ENCODE data around the gene MAMLD1. TPM values are rescaled to one million over a fixed set of nuclear protein-coding genes. Genes with fewer than 3 reads are reported as not detected.

MAMLD1 gene
- total and polyA plus RNA-seq, 4 donors: 1.9 to 6.7 (median 2.8) TPM

- TF ChIP-seq, protein P1, sequence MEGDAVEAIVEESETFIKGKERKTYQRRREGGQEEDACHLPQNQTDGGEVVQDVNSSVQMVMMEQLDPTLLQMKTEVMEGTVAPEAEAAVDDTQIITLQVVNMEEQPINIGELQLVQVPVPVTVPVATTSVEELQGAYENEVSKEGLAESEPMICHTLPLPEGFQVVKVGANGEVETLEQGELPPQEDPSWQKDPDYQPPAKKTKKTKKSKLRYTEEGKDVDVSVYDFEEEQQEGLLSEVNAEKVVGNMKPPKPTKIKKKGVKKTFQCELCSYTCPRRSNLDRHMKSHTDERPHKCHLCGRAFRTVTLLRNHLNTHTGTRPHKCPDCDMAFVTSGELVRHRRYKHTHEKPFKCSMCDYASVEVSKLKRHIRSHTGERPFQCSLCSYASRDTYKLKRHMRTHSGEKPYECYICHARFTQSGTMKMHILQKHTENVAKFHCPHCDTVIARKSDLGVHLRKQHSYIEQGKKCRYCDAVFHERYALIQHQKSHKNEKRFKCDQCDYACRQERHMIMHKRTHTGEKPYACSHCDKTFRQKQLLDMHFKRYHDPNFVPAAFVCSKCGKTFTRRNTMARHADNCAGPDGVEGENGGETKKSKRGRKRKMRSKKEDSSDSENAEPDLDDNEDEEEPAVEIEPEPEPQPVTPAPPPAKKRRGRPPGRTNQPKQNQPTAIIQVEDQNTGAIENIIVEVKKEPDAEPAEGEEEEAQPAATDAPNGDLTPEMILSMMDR (IDR thresholded peaks at IDR 0.05; ENCODE audit: control extremely low read depth, extremely low read depth): no peak
- ATAC-seq (ENCODE audit: insufficient read depth, low FRiP score): no peak
- Histone ChIP-seq H3K27me3 (ENCODE audit: control insufficient read depth in 3 of 3, insufficient read depth in 3 of 3, low read length in 2 of 3) (no peaks in the 10 kb centered on the region), H3K9ac (ENCODE audit: insufficient read depth in 1 of 2, low read length in 2 of 2) (no peak overlapping the region), H3K9me3 (ENCODE audit: control insufficient read depth in 4 of 4, insufficient read depth in 3 of 4, low read length in 3 of 4) (peaks cover 0 to 4% (median 2%) of the 10 kb centered on the region in 4 donors), H3K27ac (ENCODE audit: low read depth in 1 of 2, low read length in 1 of 2) (no peak overlapping the region), H3K4me3 (no peak overlapping the region), H3K4me1 (ENCODE audit: control insufficient read depth in 5 of 5, insufficient read depth in 5 of 5, low read length in 5 of 5) (peaks cover 0 to 1% (median 0%) of the 10 kb centered on the region in 5 donors), H3K36me3 (ENCODE audit: control insufficient read depth in 4 of 4, insufficient read depth in 4 of 4, low read length in 4 of 4) (no peaks in the 10 kb centered on the region)
- 83 to 95% methylated on average over 4 of the region's 4 CpGs for WGBS, 2 donors
- no peak for DNase-seq
Observed at GRCh38 chrX:150531467-150531866, 168.3 kb downstream of the MAMLD1 start.

DNA sequence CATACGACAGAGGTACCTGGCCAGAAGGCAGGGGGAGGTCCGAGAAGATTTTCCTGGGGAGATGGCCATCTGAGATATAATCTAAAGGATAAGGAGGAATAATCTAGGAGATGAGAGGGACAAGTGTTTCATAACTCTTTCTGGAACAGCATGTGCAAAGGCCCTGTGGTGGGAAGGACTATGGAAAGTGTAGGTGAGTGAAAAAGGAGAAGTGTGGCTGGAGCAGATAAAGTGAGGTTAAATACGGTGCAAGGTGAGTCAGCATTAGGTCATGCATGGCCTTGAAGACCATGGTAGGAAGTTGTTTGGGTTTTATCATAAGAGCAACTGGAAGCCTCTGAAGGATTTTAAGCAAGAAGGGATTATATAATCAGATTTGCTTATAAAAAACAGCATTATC lies 170.7 kb downstream of the MAMLD1 start:
- H3K27me3 ChIP-seq (ENCODE audit: control insufficient read depth in 3 of 3, insufficient read depth in 3 of 3, low read length in 2 of 3): no peaks in the 10 kb centered on the region
- 74 to 75% methylated on average over 3 of the region's 3 CpGs for WGBS, 2 donors
- H3K27ac ChIP-seq (ENCODE audit: low read depth in 1 of 2, low read length in 1 of 2): no peak overlapping the region
- H3K4me3 ChIP-seq: no peak overlapping the region
- TF ChIP-seq, protein P1 (IDR thresholded peaks at IDR 0.05; ENCODE audit: control extremely low read depth, extremely low read depth): no peak
- DNase-seq (no peak), ATAC-seq (ENCODE audit: insufficient read depth, low FRiP score) (no peak)
- no peaks in the 10 kb centered on the region for H3K36me3 ChIP-seq (ENCODE audit: control insufficient read depth in 4 of 4, insufficient read depth in 4 of 4, low read length in 4 of 4)
- no peaks in the 10 kb centered on the region for H3K4me1 ChIP-seq (ENCODE audit: control insufficient read depth in 5 of 5, insufficient read depth in 5 of 5, low read length in 5 of 5)
- H3K9me3 ChIP-seq (ENCODE audit: control insufficient read depth in 4 of 4, insufficient read depth in 3 of 4, low read length in 3 of 4): peaks cover 0 to 18% (median 3%) of the 10 kb centered on the region in 4 donors
- H3K9ac ChIP-seq (ENCODE audit: insufficient read depth in 1 of 2, low read length in 2 of 2): no peak overlapping the region

DNA sequence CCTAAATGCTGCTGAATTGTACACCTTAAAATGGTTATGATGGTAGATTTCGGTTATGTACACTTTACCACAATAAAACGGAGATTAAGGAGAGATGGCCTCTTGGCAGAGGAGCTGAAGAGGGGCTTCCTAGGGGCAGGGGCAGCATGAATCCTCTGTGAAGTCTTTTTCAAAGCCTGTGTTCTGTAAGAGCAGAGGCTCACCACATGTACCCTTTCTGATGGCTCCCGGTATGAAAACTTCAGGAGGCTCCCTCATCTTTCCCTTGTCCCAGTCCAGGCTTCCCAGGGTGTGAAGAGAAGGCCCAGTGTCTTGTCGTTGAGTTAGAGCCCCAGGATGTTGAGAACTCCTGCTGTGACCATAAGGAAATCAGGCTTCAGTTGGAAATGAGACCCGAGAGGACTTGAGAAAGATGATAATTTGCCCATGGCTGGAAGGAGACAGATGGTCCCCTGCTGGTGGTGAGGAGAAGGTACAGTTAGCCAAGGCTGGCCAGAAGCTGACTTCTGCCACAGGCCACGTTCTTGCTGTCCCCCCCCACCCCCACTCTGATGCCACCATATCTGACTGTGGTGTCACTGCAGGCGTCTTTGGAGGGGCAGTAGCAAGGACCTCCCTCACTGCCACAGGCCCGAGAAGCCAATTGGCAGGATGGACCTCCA lies 173.5 kb downstream of the MAMLD1 start:
- no peak for DNase-seq
- H3K9ac ChIP-seq (ENCODE audit: insufficient read depth in 1 of 2, low read length in 2 of 2): no peak overlapping the region
- WGBS, 2 donors: 65 to 76% methylated on average over 8 of the region's 8 CpGs
- no peaks in the 10 kb centered on the region for H3K36me3 ChIP-seq (ENCODE audit: control insufficient read depth in 4 of 4, insufficient read depth in 4 of 4, low read length in 4 of 4)
- peaks cover 0 to 20% (median 3%) of the 10 kb centered on the region in 4 donors for H3K9me3 ChIP-seq (ENCODE audit: control insufficient read depth in 4 of 4, insufficient read depth in 3 of 4, low read length in 3 of 4)
- TF ChIP-seq, protein P1 (IDR thresholded peaks at IDR 0.05; ENCODE audit: control extremely low read depth, extremely low read depth): no peak
- no peak overlapping the region for H3K27ac ChIP-seq (ENCODE audit: low read depth in 1 of 2, low read length in 1 of 2)
- ATAC-seq (ENCODE audit: insufficient read depth, low FRiP score): no peak
- no peaks in the 10 kb centered on the region for H3K4me1 ChIP-seq (ENCODE audit: control insufficient read depth in 5 of 5, insufficient read depth in 5 of 5, low read length in 5 of 5)
- H3K27me3 ChIP-seq (ENCODE audit: control insufficient read depth in 3 of 3, insufficient read depth in 3 of 3, low read length in 2 of 3): no peaks in the 10 kb centered on the region
- no peak overlapping the region for H3K4me3 ChIP-seq

GRCh38 chrX:150537851-150538250 lies 174.7 kb downstream of the MAMLD1 start:
- no peak for DNase-seq
- H3K27ac ChIP-seq (ENCODE audit: low read depth in 1 of 2, low read length in 1 of 2): no peak overlapping the region
- H3K36me3 ChIP-seq (ENCODE audit: control insufficient read depth in 4 of 4, insufficient read depth in 4 of 4, low read length in 4 of 4): no peaks in the 10 kb centered on the region
- H3K27me3 ChIP-seq (ENCODE audit: control insufficient read depth in 3 of 3, insufficient read depth in 3 of 3, low read length in 2 of 3): no peaks in the 10 kb centered on the region
- no peak for ATAC-seq (ENCODE audit: insufficient read depth, low FRiP score)
- WGBS, 2 donors: 69 to 78% methylated on average over 6 of the region's 6 CpGs
- no peak overlapping the region for H3K4me3 ChIP-seq
- no peaks in the 10 kb centered on the region for H3K4me1 ChIP-seq (ENCODE audit: control insufficient read depth in 5 of 5, insufficient read depth in 5 of 5, low read length in 5 of 5)
- TF ChIP-seq, protein P1 (IDR thresholded peaks at IDR 0.05; ENCODE audit: control extremely low read depth, extremely low read depth): no peak
- H3K9me3 ChIP-seq (ENCODE audit: control insufficient read depth in 4 of 4, insufficient read depth in 3 of 4, low read length in 3 of 4): peaks cover 0 to 20% (median 3%) of the 10 kb centered on the region in 4 donors
- H3K9ac ChIP-seq (ENCODE audit: insufficient read depth in 1 of 2, low read length in 2 of 2): no peak overlapping the region

Data from lung (tissue), 12 donors.